Fibroblast of lung (primary cell): ENCODE data around the gene TENM4. TPM values are rescaled to one million over a fixed set of nuclear protein-coding genes. Genes with fewer than 3 reads are reported as not detected.

Experiments used
- DNase-seq, 2 donors: peaks; one replicate each; pipeline versions ENCODE4 v3.0.0 to v3.0.0-alpha.2; 2010; ENCODE audit warnings: low read depth in 2 of 2
- H2AFZ ChIP-seq: 2 replicates; pipeline ENCODE4 v1.5.1; 2012; ENCODE audit warnings: low read length, control low read depth, inconsistent platforms
- H3K27ac ChIP-seq: 2 replicates; pipeline ENCODE4 v1.5.1; 2011; ENCODE audit warnings: low read length, control low read depth; ENCODE audit not compliant: insufficient read depth
- H3K27me3 ChIP-seq: 2 replicates; pipeline ENCODE4 v1.5.1; 2011; ENCODE audit warnings: mild to moderate bottlenecking, low read length; ENCODE audit not compliant: control insufficient read depth, insufficient read depth
- H3K36me3 ChIP-seq: 2 replicates; pipeline ENCODE4 v1.5.1; 2011; ENCODE audit warnings: low read length; ENCODE audit not compliant: control insufficient read depth, insufficient read depth
- H3K4me1 ChIP-seq: 2 replicates; pipeline ENCODE4 v1.5.1; 2011; ENCODE audit warnings: low read length; ENCODE audit not compliant: control insufficient read depth, insufficient read depth; ENCODE audit errors: extremely low read depth
- H3K4me2 ChIP-seq: 2 replicates; pipeline ENCODE4 v1.5.1; 2011; ENCODE audit warnings: low read length, control low read depth; ENCODE audit not compliant: insufficient read depth; ENCODE audit errors: extremely low read depth
- H3K4me3 ChIP-seq, 4 experiments: fragments of 200-600 bp in 1 of 4; sonication (generic) in 1 of 4; replicated peaks in 1 of 4; 2 replicates each; pipeline ENCODE4 v1.5.1; 2011 to 2016; ENCODE audit warnings: low read length in 4 of 4, low read depth in 3 of 4, mild to moderate bottlenecking in 3 of 4, control low read depth in 2 of 4, inconsistent platforms in 1 of 4, mixed read lengths in 1 of 4; ENCODE audit not compliant: insufficient read depth in 1 of 4; ENCODE audit errors: control extremely low read depth in 1 of 4
- H3K79me2 ChIP-seq: 2 replicates; pipeline ENCODE4 v1.5.1; 2012; ENCODE audit warnings: mild to moderate bottlenecking, low read length, inconsistent platforms; ENCODE audit not compliant: control insufficient read depth, insufficient read depth
- H3K9ac ChIP-seq: 2 replicates; pipeline ENCODE4 v1.5.1; 2011; ENCODE audit warnings: mild to moderate bottlenecking, low read length, control low read depth; ENCODE audit not compliant: insufficient read depth
- H3K9me3 ChIP-seq: 2 replicates; pipeline ENCODE4 v1.5.1; 2012; ENCODE audit warnings: low read depth, low read length; ENCODE audit not compliant: control insufficient read depth, insufficient read depth
- H4K20me1 ChIP-seq: 2 replicates; pipeline ENCODE4 v1.5.1; 2011; ENCODE audit warnings: low read length; ENCODE audit not compliant: control insufficient read depth, insufficient read depth; ENCODE audit errors: extremely low read depth
- CTCF ChIP-seq, 2 donors: IDR thresholded peaks in 1 of 2; conservative IDR thresholded peaks in 1 of 2; 1 replicate in 1 of 2; 2 replicates in 1 of 2; pipeline ENCODE4 v1.5.1; 2011 to 2012; ENCODE audit warnings: low read length in 2 of 2, control low read depth in 1 of 2, inconsistent platforms in 1 of 2, low read depth in 1 of 2, mild to moderate bottlenecking in 1 of 2
- EZH2 ChIP-seq: IDR thresholded peaks from 2 replicates; pipeline ENCODE4 v1.5.1; 2012; ENCODE audit warnings: low read length, control low read depth, mild to moderate bottlenecking; ENCODE audit errors: missing control alignments
- polyA plus RNA-seq, 2 donors: library from polyadenylated mRNA; depleted of rRNA in 1 of 2; stranded (reverse) in 1 of 2; unstranded in 1 of 2; fragments of >200 nt; gene quantifications; 2 replicates each; pipeline ENCODE4 v1.2.1, GENCODE V29; 2011 to 2012; ENCODE audit warnings: missing spikeins in 1 of 2
- total RNA-seq: library from RNA; depleted of rRNA; stranded (reverse); fragments of >200 nt; gene quantifications from 2 replicates; pipeline ENCODE4 v1.2.1, GENCODE V29; 2014

The TENM4 gene
- total and polyA plus RNA-seq, 2 donors (not counting 1 experiment from before 2014, with no cell fraction given), result 4.6 to 48.4 TPM

GRCh38 chr11:79375818-79376550, 64.8 kb downstream of the TENM4 start:
- TF ChIP-seq EZH2 (no peak), CTCF (conservative IDR thresholded peaks at IDR 0.05 in 1 of 2, IDR thresholded peaks at IDR 0.05 in 1 of 2; ENCODE audit: low read depth in 1 of 2, low read length in 2 of 2) (no peak)
- DNase-seq, result no peak
- Histone ChIP-seq H3K9ac (no peak overlapping the region), H3K79me2 (no peaks in the 10 kb centered on the region), H3K4me3 (no peak overlapping the region), H3K27ac (no peak overlapping the region), H3K4me1 (no peaks in the 10 kb centered on the region), H4K20me1 (no peaks in the 10 kb centered on the region), H3K27me3 (no peaks in the 10 kb centered on the region), H2AFZ (no peak overlapping the region), H3K9me3 (no peaks in the 10 kb centered on the region), H3K36me3 (no peaks in the 10 kb centered on the region), H3K4me2 (no peak overlapping the region)

- TF ChIP-seq EZH2 (no peak), CTCF (conservative IDR thresholded peaks at IDR 0.05 in 1 of 2, IDR thresholded peaks at IDR 0.05 in 1 of 2; ENCODE audit: low read depth in 1 of 2, low read length in 2 of 2) (no peak)
These were observed 66.1 kb downstream of the TENM4 start for GRCh38 chr11:79374727-79375126.

DNA sequence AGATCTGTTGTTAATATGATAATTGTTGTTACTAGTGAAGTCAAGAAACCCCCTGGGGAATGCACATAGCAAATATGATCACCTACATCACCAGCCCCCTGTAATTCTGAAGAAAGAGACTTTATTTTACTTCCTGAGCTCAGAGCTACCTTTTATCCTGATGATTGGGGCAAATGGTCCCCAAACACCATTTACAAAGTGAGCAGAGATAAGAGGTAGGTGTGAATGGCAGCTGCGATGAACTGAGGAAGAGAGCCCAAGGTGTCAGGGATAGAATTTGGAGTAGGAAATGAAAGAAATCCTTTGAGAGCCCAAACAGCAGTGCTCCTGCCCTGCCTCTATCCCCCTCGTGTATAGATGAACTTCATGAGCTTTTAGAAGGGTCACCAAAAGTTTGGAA, 69.1 kb downstream of the TENM4 start:
- H2AFZ ChIP-seq, result no peak overlapping the region
- H3K9me3 ChIP-seq, result no peaks in the 10 kb centered on the region
- no peak overlapping the region for H3K27ac ChIP-seq
- no peaks in the 10 kb centered on the region for H4K20me1 ChIP-seq
- no peak overlapping the region for H3K9ac ChIP-seq
- no peaks in the 10 kb centered on the region for H3K79me2 ChIP-seq
- no peaks in the 10 kb centered on the region for H3K4me1 ChIP-seq
- no peaks in the 10 kb centered on the region for H3K36me3 ChIP-seq
- TF ChIP-seq CTCF (conservative IDR thresholded peaks at IDR 0.05 in 1 of 2, IDR thresholded peaks at IDR 0.05 in 1 of 2; ENCODE audit: low read depth in 1 of 2, low read length in 2 of 2) (no peak), EZH2 (no peak)
- no peak overlapping the region for H3K4me3 ChIP-seq
- H3K4me2 ChIP-seq, result no peak overlapping the region
- no peak for DNase-seq
- no peaks in the 10 kb centered on the region for H3K27me3 ChIP-seq

More at GRCh38 chr11:79374727-79375126, 66.1 kb downstream of the TENM4 start:
- no peaks in the 10 kb centered on the region for H3K4me1 ChIP-seq
- H3K9ac ChIP-seq, result no peak overlapping the region
- H3K4me2 ChIP-seq, result no peak overlapping the region
- H3K79me2 ChIP-seq, result no peaks in the 10 kb centered on the region
- H4K20me1 ChIP-seq, result no peaks in the 10 kb centered on the region
- H3K36me3 ChIP-seq, result no peaks in the 10 kb centered on the region
- H3K4me3 ChIP-seq, result no peak overlapping the region
- no peaks in the 10 kb centered on the region for H3K27me3 ChIP-seq
- no peak for DNase-seq
- H2AFZ ChIP-seq, result no peak overlapping the region
- H3K27ac ChIP-seq, result no peak overlapping the region
- no peaks in the 10 kb centered on the region for H3K9me3 ChIP-seq
